ENCODE measurements around the gene MYD88.

- TF ChIP-seq PBX2 (CRISPR knock-in tag; IDR thresholded peaks at IDR 0.05; ENCODE audit: low read depth) (no peak), PBX2 (tag; conservative IDR thresholded peaks at IDR 0.05; ENCODE audit: low read depth) (no peak), MAZ (CRISPR knock-in tag; conservative IDR thresholded peaks at IDR 0.05 in 1 of 2, IDR thresholded peaks at IDR 0.05 in 1 of 2) (no peak), HNRNPH1 (optimal IDR thresholded peaks at IDR 0.05; ENCODE audit: low read depth, low read length) (no peak), CTCF (IDR thresholded peaks at IDR 0.05 in 2 of 3, conservative IDR thresholded peaks at IDR 0.05 in 1 of 3; ENCODE audit: insufficient read depth in 2 of 3, low read depth in 1 of 3, low read length in 3 of 3) (no peak), EP300 (IDR thresholded peaks at IDR 0.05; ENCODE audit: low read length) (no peak), U2AF2 (optimal IDR thresholded peaks at IDR 0.05; ENCODE audit: low read depth, low read length) (no peak), ARID2 (IDR thresholded peaks at IDR 0.05) (no peak), CBX8 (IDR thresholded peaks at IDR 0.05; ENCODE audit: borderline replicate concordance, extremely low read depth, low read depth, low read length, poor library complexity, severe bottlenecking) (no peak), GABPB1 (CRISPR knock-in tag; IDR thresholded peaks at IDR 0.05) (no peak), ETV6 (IDR thresholded peaks at IDR 0.05; ENCODE audit: borderline replicate concordance in 1 of 2, low read depth in 2 of 2, low read length in 1 of 2) (no peak), ETV6 (CRISPR knock-in tag; IDR thresholded peaks at IDR 0.05; ENCODE audit: borderline replicate concordance) (no peak), E2F4 (CRISPR knock-in tag; IDR thresholded peaks at IDR 0.05; ENCODE audit: low read depth) (no peak), ARID3B (CRISPR knock-in tag; IDR thresholded peaks at IDR 0.05; ENCODE audit: borderline replicate concordance) (no peak), ZNF274 (IDR thresholded peaks at IDR 0.05; ENCODE audit: borderline replicate concordance, low read depth, low read length) (no peak), NFRKB (IDR thresholded peaks at IDR 0.05; ENCODE audit: low read depth) (no peak)
Observed at GRCh38 chr3:38168151-38169026, 29.9 kb downstream of the MYD88 start.
